Spinal cord (tissue), 10 donors: ENCODE results near the gene NTRK1. TPM values are rescaled to one million over a fixed set of nuclear protein-coding genes. Genes with fewer than 3 reads are reported as not detected.

Source experiments
- DNase-seq, 6 donors: peaks; one replicate each; pipeline versions ENCODE4 v3.0.0 to v3.0.0-alpha.2; 2013 to 2015; ENCODE audit warnings: low spot score in 6 of 6, low read depth in 4 of 6
- H3K27ac ChIP-seq: one replicate; pipeline ENCODE4 v1.5.1; 2013; ENCODE audit warnings: low read depth, low read length, control low read depth
- H3K27me3 ChIP-seq: one replicate; pipeline ENCODE4 v1.6.1; 2013; ENCODE audit warnings: low read length; ENCODE audit not compliant: control insufficient read depth, insufficient read depth
- H3K36me3 ChIP-seq: one replicate; pipeline ENCODE4 v1.6.1; 2013; ENCODE audit warnings: low read length; ENCODE audit not compliant: control insufficient read depth, insufficient read depth
- H3K4me1 ChIP-seq: one replicate; pipeline ENCODE4 v1.6.1; 2013; ENCODE audit warnings: low read length; ENCODE audit not compliant: control insufficient read depth, insufficient read depth
- H3K4me3 ChIP-seq: one replicate; pipeline ENCODE4 v1.5.1; 2013; ENCODE audit warnings: low read depth, low read length, control low read depth
- H3K9me3 ChIP-seq: one replicate; pipeline ENCODE4 v1.6.1; 2013; ENCODE audit warnings: low read length; ENCODE audit not compliant: control insufficient read depth, insufficient read depth
- WGBS: methylation state at CpG from one replicate; pipeline ENCODE4 v1.1.5; 2013; ENCODE audit warnings: missing lambda C conversion rate; ENCODE audit not compliant: insufficient coverage; 5-methylcytosine and 5-hydroxymethylcytosine counted together
- polyA plus RNA-seq, 2 donors: library from polyadenylated mRNA; unstranded; fragments of 120-200 nt; gene quantifications; one replicate each; pipeline ENCODE4 v1.2.1, GENCODE V29; 2013; ENCODE audit not compliant: insufficient read length in 2 of 2
- total RNA-seq, 2 donors: library from RNA; depleted of rRNA in 1 of 2; stranded (reverse); fragments of 120-200 nt in 1 of 2; fragments of >200 nt in 1 of 2; gene quantifications; one replicate each; pipeline versions ENCODE4 v1.2.3 to v1.2.4, GENCODE V29; 2013 to 2014
- donor health status: healthy.

Gene NTRK1
- total and polyA plus RNA-seq, 4 donors = 1.7 to 13.5 (median 2.7) TPM

- Histone ChIP-seq H3K27me3 (peaks cover 11% of the 10 kb centered on the region), H3K4me3 (no peak within 1 kb of the TSS), H3K9me3 (no peaks in the 10 kb centered on the region), H3K4me1 (peaks cover 32% of the 10 kb centered on the region), H3K27ac (no peak within 1 kb of the TSS), H3K36me3 (no peaks in the 10 kb centered on the region)
- DNase-seq = no peak
- no CpG with 5 or more reads among the region's 10 CpGs for WGBS
Measured at GRCh38 chr1:156816561-156817328, 43.9 kb upstream of the NTRK1 start, which contains the start of gene SH2D2A. Gene SH2D2A (minus strand): TSS chr1:156816848. CDS start chr1:156816708, 140 bp downstream.

DNA sequence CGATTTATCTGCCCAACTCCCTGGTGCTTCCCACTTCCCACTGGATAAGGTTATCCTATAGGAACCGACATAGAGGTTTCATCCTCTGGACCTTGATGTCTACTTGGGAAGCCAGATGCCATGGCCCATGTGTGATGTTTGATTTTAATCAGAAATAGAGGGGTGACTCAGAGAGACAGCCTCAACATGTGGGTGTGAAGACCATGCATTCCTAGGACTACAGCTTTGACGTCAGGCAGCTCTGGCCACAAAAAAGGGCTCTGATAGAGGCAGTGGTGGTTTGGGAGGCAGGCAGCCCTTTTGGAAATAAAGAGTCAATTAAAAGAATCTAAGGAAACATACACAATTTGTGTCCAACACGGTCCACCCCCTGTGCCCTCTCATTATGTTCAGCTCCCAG lies 38.9 kb upstream of the NTRK1 start:
- Histone ChIP-seq H3K27ac (no peak overlapping the region), H3K4me3 (no peak overlapping the region)

GRCh38 chr1:156822680-156823079 lies 38.0 kb upstream of the NTRK1 start:
- Histone ChIP-seq H3K27ac (no peak overlapping the region), H3K36me3 (no peaks in the 10 kb centered on the region), H3K4me3 (no peak overlapping the region), H3K9me3 (no peaks in the 10 kb centered on the region), H3K27me3 (no peaks in the 10 kb centered on the region), H3K4me1 (no peaks in the 10 kb centered on the region)
- WGBS = no CpG with 5 or more reads among the region's 1 CpG
- DNase-seq = no peak

More for the DNA sequence above, 38.9 kb upstream of the NTRK1 start:
- H3K36me3 ChIP-seq = no peaks in the 10 kb centered on the region
- no peaks in the 10 kb centered on the region for H3K27me3 ChIP-seq
- no peaks in the 10 kb centered on the region for H3K9me3 ChIP-seq
- WGBS = 71% methylated on average over 3 of the region's 4 CpGs
- no peak for DNase-seq
- H3K4me1 ChIP-seq = no peaks in the 10 kb centered on the region

DNA sequence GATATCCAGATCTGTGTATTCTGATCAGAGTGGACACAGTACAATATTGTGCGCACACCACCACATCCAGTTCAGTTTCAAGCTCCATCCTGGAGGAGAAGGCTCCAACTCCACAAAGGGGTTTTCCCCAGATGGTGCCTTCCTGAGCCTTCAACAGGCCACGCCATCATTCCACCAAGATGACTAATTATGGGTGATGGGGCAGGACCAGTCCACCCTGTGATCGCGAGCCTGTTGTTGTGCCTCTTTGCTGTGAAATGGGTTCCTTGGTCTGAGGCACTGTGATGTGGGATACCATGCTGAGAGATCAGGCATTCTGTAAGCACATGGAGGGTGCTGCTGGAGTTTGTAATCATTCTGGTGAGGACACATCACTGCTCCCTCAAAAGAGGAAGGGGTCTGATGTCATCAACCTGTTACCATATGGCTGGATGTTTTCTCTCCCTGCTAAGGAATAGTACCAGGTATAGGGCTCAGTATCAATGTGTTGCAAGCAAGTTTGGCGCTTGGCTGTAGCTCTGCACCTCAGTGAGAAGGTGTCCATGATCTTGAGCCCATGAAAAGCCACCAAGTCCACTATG lies 37.4 kb upstream of the NTRK1 start:
- Histone ChIP-seq H3K27ac (no peak overlapping the region), H3K27me3 (no peaks in the 10 kb centered on the region), H3K9me3 (no peaks in the 10 kb centered on the region), H3K36me3 (no peaks in the 10 kb centered on the region), H3K4me1 (no peaks in the 10 kb centered on the region), H3K4me3 (no peak overlapping the region)
- WGBS = 90% methylated on average over 3 of the region's 5 CpGs
- DNase-seq = no peak

DNA sequence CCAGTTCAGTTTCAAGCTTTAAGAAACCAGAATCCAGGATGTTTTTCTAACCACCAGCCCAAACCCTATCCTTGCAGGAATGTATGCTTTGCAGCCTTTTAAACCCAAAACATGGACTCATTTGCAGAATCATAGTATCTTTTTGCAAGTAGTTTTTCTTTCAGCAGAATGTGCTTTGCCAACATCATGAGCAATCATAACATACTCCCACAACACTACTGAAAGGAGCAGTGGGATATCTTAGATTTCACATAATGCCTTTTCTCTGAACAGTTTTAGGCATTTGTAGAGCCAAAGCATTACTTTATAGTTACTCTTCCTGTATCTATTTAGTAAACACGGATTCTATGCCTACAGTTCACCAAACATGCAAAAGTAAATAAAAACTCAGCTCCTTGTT lies 34.0 kb upstream of the NTRK1 start:
- WGBS = no CpG with 5 or more reads among the region's 1 CpG
- no peak overlapping the region for H3K4me3 ChIP-seq
- peaks cover 2% of the 10 kb centered on the region for H3K27me3 ChIP-seq
- DNase-seq = peak in 1 of 6 donors; percentile 82
- H3K4me1 ChIP-seq = no peaks in the 10 kb centered on the region
- H3K27ac ChIP-seq = no peak overlapping the region
- H3K9me3 ChIP-seq = no peaks in the 10 kb centered on the region
- H3K36me3 ChIP-seq = no peaks in the 10 kb centered on the region

DNA sequence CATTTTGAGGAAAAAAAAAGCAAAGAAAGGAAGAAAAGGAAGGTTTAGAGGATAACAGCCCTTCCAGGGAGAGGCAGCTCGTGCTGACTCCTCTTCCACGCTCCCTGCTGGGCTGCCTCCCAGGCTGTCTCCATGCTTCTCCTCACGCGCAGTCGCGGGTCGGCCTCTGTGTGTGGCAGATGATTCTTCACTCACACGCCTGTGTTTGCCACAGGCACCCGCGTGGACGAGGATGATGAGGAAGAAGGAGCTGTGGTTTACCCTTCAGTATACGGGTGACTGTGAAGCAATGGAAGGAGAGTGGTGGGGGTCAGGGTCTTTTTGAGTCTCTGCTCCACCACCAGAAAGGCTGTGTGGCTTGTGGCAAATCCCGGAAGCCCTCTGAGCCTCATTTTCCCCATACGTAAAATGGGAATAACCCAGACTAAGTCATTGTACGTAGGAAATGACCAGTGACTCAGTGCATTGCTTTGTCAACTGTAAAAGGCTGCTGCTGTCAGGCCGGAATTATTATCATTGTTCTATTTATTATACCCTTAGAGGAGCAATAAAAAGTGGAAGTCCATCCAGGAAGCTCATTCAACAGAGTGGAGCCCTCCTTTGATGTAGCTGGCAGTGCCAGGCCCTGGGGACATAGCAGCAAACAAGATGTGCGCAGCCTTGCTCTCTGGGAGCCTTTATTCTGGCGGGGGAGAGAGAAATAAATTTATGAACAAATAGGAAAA lies 32.1 kb upstream of the NTRK1 start:
- 52% methylated on average over 12 of the region's 18 CpGs for WGBS
- H3K4me1 ChIP-seq = no peaks in the 10 kb centered on the region
- H3K27ac ChIP-seq = no peak overlapping the region
- H3K27me3 ChIP-seq = peaks cover 2% of the 10 kb centered on the region
- no peaks in the 10 kb centered on the region for H3K36me3 ChIP-seq
- peak in 1 of 6 donors; percentile 48 for DNase-seq
- no peak overlapping the region for H3K4me3 ChIP-seq
- H3K9me3 ChIP-seq = no peaks in the 10 kb centered on the region

GRCh38 chr1:156832434-156832833 lies 28.2 kb upstream of the NTRK1 start:
- Histone ChIP-seq H3K4me1 (no peaks in the 10 kb centered on the region), H3K36me3 (no peaks in the 10 kb centered on the region), H3K9me3 (no peaks in the 10 kb centered on the region), H3K27ac (no peak overlapping the region), H3K4me3 (no peak overlapping the region), H3K27me3 (peaks cover 12% of the 10 kb centered on the region)
- DNase-seq = no peak
- 47% methylated on average over 4 of the region's 5 CpGs for WGBS

GRCh38 chr1:156833603-156834002 lies 27.1 kb upstream of the NTRK1 start:
- H3K27me3 ChIP-seq = peaks cover 12% of the 10 kb centered on the region
- H3K36me3 ChIP-seq = no peaks in the 10 kb centered on the region
- H3K27ac ChIP-seq = no peak overlapping the region
- no peaks in the 10 kb centered on the region for H3K4me1 ChIP-seq
- DNase-seq = no peak
- WGBS = 20% methylated on average over 1 of the region's 2 CpGs
- no peak overlapping the region for H3K4me3 ChIP-seq
- no peaks in the 10 kb centered on the region for H3K9me3 ChIP-seq

- no CpG with 5 or more reads among the region's 3 CpGs for WGBS
- H3K27me3 ChIP-seq = peaks cover 16% of the 10 kb centered on the region
- H3K27ac ChIP-seq = no peak overlapping the region
- no peak for DNase-seq
- H3K36me3 ChIP-seq = no peaks in the 10 kb centered on the region
- no peak overlapping the region for H3K4me3 ChIP-seq
- no peaks in the 10 kb centered on the region for H3K9me3 ChIP-seq
- H3K4me1 ChIP-seq = peaks cover 4% of the 10 kb centered on the region
Measured at GRCh38 chr1:156834322-156834721, 26.3 kb upstream of the NTRK1 start.
